GM12865 (cell line): Measurements from ENCODE around the gene SF3B1.
"Not testable (repeated sequence)": the region's sequence is repeated elsewhere in the genome, so short reads cannot be mapped to it uniquely, and the experiment has no call there.

Experiments used
- DNase-seq: peaks from one replicate; pipeline ENCODE4 v3.0.0; 2010; ENCODE audit warnings: low read depth
- H3K4me3 ChIP-seq: 2 replicates; pipeline ENCODE4 v1.5.1; 2011; ENCODE audit warnings: mild to moderate bottlenecking, low read depth, low read length, control low read depth
- CTCF ChIP-seq: IDR thresholded peaks from 2 replicates; pipeline ENCODE4 v1.5.1; 2011; ENCODE audit warnings: low read length, control low read depth, low read depth, inconsistent platforms; ENCODE audit not compliant: insufficient read depth; ENCODE audit errors: missing control alignments

The SF3B1 gene

GRCh38 chr2:197435598-197436420, 981 bp upstream of the SF3B1 start:
- DNase-seq: no peak
- peak overlapping the region; percentile 89 for H3K4me3 ChIP-seq
- no peak for TF ChIP-seq CTCF

DNA sequence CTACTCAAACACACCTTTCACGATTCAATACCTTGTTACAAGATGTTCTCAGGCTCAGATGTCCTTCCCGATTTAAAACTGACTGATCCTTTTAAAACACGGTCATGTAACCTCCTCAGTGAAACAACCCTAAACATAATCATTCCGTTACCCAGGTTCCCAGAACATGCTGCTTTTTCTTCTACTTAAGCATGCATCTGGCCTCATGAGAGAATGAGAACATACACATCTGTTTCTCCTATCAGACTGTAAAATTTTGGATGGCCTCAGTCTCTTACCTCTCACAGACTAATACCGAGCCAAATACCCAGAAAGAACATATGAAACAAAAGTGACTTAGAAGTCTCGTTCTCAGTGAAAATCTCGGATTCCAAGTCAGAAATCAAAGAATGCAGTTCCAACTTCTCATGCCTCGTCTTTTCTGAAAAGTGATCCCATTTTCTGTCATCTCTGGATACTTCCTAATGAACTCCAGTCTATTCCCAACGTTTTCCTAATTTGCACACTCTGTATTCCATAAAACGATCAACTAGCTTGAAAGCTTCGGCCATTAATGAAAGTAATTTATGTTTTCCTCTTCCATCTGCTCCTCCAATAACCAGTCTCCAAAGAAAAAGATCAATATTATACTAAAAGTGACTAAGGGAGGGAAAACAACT, 919 bp downstream of the SF3B1 start:
- TF ChIP-seq CTCF: no peak
- peak overlapping the region; percentile 79 for H3K4me3 ChIP-seq
- peak; percentile 37 for DNase-seq

DNA sequence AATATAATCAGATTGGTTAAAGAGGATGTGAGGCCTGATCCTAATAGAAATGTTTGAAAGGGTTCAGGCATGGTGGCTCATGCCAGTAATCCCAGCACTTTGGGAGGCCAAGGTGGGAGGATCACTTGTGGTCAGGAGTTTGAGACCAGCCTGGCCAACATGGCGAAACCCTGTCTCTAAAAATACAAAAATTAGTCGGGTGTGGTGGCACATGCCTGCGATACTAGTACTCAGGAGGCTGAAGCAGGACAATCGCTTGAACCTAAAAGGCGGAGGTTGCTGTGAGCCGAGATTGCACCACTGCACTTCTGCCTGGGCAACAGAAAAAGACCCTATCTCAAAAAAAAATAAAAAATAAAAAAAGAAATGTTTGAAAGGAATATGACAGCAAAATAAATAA, 2.3 kb downstream of the SF3B1 start:
- peak overlapping the region; percentile 79 for H3K4me3 ChIP-seq
- DNase-seq: not testable (repeated sequence)

DNA sequence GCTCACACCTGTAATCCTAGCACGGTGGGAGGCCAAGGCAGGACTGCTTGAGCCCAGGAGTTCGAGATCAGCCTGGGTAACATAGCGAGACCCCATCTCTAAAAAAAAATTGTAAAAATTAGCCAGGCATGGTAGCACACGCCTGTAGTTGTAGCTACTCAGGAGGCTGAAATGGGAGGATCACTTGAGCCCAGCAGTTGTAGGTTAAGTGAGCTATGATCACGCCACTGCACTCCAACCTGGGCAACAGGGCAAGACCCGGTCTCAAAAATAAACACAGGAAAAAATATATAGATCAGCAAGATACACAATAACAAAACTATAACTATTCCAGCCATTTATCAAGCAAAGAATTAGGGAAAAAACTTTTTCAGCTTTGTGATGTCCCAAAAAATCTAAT, 3.0 kb downstream of the SF3B1 start:
- no peak for DNase-seq
- H3K4me3 ChIP-seq: peak overlapping the region; percentile 79
- TF ChIP-seq CTCF: no peak

DNA sequence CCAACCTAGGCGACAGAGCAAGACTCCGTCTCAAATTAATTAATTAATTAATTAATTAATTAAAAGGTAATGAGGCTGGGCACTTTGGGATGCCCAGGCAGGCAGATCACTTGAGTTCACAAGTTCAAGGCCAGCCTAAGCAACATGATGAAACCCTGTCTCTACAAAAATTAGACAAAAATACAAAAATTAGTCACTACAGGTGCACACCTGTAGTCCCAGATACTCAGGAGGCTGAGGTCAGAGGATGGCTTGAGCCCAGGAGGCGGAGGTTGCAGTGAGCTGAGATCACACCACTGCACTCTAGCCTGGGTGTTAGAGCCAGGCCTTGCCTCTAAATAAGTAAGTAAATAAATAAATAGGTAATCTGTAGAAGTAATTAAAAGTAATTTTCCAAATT, 6.8 kb downstream of the SF3B1 start:
- H3K4me3 ChIP-seq: no peak overlapping the region
- no peak for DNase-seq
- TF ChIP-seq CTCF: no peak

DNA sequence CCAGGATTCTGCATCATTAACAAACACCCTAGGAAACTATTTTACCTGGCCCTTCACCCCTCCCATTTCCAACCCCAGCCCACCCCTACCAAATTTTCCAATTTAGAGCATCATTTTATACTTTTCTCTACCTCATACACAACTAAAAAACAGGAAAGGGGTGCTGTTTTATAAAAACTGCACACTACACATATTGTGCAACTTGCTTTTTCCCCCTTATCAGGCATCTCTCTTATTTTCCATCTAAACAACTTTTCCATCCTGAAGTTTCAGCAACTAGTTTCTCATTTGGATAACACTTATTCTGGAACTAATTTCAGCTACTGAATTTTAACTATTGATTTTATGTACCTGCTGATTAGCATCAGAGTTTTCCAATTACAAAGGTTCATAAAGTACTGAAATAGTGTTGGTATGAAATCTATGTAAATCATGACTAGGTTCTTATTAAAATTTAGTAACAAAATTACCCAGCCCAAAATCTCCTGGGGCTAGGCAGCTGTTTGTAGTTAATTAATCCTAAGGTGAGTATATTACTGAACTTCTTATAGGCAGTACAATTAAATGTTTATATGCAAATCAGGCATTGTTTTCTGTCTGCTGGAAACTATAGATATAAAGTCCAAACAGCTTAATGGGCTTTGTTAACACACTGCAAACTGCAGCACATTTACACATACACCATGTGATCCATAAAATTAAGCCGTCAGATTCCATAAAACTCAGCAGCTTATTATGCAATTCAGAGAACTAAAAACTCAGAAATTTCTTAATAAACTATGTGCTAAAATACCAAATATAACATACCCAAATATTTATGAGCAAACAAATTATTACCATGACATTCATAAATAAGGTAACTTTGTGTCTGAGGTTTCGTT, 7.9 kb downstream of the SF3B1 start:
- DNase-seq: no peak
- H3K4me3 ChIP-seq: no peak overlapping the region
- TF ChIP-seq CTCF: no peak

DNA sequence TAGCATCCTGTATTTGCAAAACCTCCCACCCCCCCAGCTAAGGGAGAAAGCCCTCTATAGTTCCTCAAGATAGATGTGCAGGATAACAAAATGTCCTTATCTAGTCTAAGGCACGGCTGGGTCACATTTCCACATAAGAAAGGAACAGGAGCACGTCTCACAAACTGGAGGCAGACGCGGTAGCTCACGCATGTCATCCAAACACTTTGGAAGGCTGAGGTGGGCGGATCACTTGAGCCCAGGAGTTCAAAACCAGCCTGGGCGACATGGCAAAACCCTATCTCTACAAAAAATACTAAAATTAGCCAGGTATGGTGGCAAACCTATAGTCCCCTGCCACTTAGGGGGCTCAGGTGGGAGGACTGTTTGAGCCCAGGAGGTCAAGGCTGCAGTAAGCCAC, 9.3 kb downstream of the SF3B1 start:
- no peak overlapping the region for H3K4me3 ChIP-seq
- TF ChIP-seq CTCF: no peak
- no peak for DNase-seq
